ENCODE results near the gene BEND6. TPM values are rescaled to one million over a fixed set of nuclear protein-coding genes. Genes with fewer than 3 reads are reported as not detected.

The BEND6 gene, protein sequence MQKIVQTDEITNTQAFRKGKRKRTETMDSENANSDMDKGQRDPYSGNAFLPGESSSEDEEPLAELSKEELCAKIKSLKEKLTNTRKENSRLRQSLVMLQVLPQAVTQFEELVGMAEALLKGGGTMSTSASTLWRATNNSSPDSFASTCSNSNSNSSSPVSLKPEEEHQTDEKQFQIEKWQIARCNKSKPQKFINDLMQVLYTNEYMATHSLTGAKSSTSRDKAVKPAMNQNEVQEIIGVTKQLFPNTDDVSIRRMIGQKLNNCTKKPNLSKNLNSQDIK
- 0.65 to 0.92 TPM (median 0.88 TPM) in 5 replicates for total RNA-seq (2022; extraction: Qiagen RNA extraction)

GRCh38 chr6:56954403-56955170, at the start of gene BEND6:
Gene BEND6, plus strand, starts transcription at chr6:56955107. Its CDS starts 26,704 bp downstream, at chr6:56981811.

DNA sequence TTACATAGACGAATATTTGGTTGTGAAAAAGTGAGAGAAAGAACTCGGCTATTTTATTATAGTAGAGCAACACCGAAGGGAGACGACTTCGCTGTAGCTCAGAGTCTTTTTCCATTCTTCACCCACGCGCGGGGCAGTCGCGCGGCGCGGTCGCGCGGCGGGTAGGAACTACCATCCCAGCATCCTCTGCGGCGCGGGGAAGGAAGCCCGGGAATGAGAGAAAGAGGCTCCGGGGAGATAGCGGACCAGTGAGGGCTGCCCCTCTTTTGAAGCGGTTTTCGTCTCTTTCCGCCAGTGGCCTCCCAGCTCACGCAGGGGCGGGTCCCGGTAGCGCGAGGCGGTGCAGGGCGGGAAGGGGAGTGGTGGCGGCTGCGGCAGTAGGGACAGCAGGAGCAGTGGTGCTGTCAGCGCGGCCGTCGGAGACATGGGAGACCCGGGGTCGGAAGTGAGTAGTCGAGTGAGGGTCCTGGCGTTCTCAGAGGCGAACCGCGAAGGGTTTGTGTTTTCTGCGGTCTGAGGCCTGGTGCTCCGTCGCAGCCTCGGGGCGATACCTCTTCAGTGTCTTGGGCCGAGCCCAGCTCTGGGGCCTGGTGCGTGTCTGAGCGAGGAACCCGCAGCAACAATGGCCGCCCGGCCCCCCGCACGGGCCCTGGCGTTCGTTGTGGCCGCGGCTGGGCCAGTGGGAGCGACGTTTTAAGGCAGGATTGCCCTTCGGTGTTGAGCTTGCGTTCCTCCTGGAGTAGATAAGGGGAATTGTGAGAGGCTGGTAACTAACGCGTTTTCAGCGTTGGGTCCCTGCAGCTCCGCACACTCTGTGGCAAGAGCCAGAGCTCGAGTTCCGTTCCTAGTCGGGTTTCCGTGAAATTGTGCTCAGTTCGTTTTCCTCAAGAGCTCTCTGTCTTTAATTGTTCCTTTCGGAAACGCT, 91.7 kb downstream of the BEND6 start, which contains the start of gene KIAA1586:
Gene KIAA1586, plus strand, starts transcription at position 362 of the 925 bp plus-strand sequence. Its CDS starts 63 bp downstream, at position 425.

Other genes with a start within 250 kb of the BEND6 start
- gene KIAA1586, start 91.6 kb downstream of the BEND6 start, total RNA-seq (2022; extraction: Qiagen RNA extraction), result 5.2 to 5.9 TPM (median 5.6 TPM) in 5 replicates
- gene ZNF451, start 135.1 kb downstream of the BEND6 start, total RNA-seq (2022; extraction: Qiagen RNA extraction), result 7.9 to 10.6 TPM (median 9.7 TPM) in 5 replicates
- 6.3 to 7.6 TPM (median 7.0 TPM) in 5 replicates for gene BAG2, start 217.2 kb downstream of the BEND6 start, total RNA-seq (2022; extraction: Qiagen RNA extraction)